ENCODE data around the gene NFIX. TPM values are rescaled to one million over a fixed set of nuclear protein-coding genes. Genes with fewer than 3 reads are reported as not detected.

Gene NFIX
- total and polyA plus RNA-seq, 9 of the 15 experiments (the other 6 are each of a cell fraction or from before 2014, with no cell fraction given), result 0.28 to 26.8 (median 5.4) TPM

DNA sequence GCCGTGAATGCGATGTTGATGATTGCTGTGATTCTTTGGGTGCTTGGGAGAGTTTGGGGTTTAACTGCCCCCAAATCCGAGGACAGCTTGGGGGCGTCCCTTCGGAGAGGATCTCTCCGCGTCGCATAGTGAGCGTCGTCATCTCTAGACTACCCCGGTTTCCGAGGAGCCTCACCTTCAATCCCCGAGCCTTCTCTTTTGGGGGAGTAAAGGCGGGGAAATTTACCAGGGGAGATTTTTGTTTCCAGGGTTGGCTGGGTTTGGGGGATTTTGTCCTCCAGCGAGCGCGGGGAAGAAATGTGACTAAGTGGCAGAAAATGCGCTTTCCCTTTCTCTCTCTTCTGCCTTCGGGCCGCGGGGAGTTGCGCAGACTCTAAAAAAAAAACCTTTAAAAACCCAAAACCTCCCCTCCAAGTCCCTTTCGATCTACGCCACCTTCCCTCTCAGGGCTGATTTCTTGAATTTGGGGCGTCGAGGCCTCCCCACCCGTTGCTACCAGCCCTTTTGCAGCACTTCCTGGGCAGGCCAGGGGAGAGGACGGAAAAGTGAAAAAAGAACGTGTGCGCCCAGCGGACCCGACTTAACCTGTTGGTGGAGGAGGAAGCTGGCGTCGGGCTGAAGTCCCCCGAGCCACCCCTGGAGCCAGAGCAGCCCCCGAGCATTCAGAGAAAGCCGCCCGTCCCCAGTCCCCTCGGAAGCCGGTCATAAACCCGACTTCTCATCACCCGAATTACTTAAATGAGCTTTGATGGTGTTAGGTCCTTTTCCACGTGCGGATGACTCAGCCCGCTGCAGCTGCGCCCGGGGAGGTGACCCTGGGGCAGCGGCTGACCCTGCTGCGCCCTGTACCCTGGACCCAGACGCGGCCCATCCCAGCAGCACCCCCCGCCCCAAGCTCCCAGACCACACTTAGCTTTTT lies 17.7 kb downstream of the NFIX start (continued):
- TF ChIP-seq ZBTB1 (CRISPR knock-in tag; IDR thresholded peaks at IDR 0.05; ENCODE audit: borderline replicate concordance, low read depth) (no peak), ZNF354B (CRISPR knock-in tag; IDR thresholded peaks at IDR 0.05) (no peak), FOS (IDR thresholded peaks at IDR 0.05; ENCODE audit: extremely low read depth, insufficient read length) (peak; percentile 49), ZNF766 (CRISPR knock-in tag; conservative IDR thresholded peaks at IDR 0.05) (no peak), HLTF (IDR thresholded peaks at IDR 0.05) (no peak), POLR2G (IDR thresholded peaks at IDR 0.05; ENCODE audit: low read depth, low read length) (peak; percentile 41; the same call in 1 of the 2 replicates), JUN (IDR thresholded peaks at IDR 0.05; ENCODE audit: borderline replicate concordance, low read depth, low read length) (peak; percentile 94), JUN (CRISPR knock-in tag; IDR thresholded peaks at IDR 0.05; ENCODE audit: borderline replicate concordance) (no peak), ADNP (tag; IDR thresholded peaks at IDR 0.05) (no peak), ZNF184 (CRISPR knock-in tag; IDR thresholded peaks at IDR 0.05) (no peak), CTBP1 (IDR thresholded peaks at IDR 0.05; ENCODE audit: borderline replicate concordance) (no peak), MCM2 (IDR thresholded peaks at IDR 0.05; ENCODE audit: low read depth) (no peak), NELFE (IDR thresholded peaks at IDR 0.05; ENCODE audit: insufficient read depth, insufficient read length) (no peak), MYC (IDR thresholded peaks at IDR 0.05; ENCODE audit: low read depth, low read length) (peak; percentile 70), MYC (CRISPR knock-in tag; IDR thresholded peaks at IDR 0.05; ENCODE audit: borderline replicate concordance, low read depth) (no peak), EGR1 (conservative IDR thresholded peaks at IDR 0.05) (no peak), RBFOX2 (IDR thresholded peaks at IDR 0.05; ENCODE audit: low read depth, low read length) (peak; percentile 56)
- TF ChIP-seq, protein P1, sequence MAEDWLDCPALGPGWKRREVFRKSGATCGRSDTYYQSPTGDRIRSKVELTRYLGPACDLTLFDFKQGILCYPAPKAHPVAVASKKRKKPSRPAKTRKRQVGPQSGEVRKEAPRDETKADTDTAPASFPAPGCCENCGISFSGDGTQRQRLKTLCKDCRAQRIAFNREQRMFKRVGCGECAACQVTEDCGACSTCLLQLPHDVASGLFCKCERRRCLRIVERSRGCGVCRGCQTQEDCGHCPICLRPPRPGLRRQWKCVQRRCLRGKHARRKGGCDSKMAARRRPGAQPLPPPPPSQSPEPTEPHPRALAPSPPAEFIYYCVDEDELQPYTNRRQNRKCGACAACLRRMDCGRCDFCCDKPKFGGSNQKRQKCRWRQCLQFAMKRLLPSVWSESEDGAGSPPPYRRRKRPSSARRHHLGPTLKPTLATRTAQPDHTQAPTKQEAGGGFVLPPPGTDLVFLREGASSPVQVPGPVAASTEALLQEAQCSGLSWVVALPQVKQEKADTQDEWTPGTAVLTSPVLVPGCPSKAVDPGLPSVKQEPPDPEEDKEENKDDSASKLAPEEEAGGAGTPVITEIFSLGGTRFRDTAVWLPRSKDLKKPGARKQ (CRISPR knock-in tag; IDR thresholded peaks at IDR 0.05), result no peak; the same call in 1 of the 2 replicates
- TF ChIP-seq, protein P2, sequence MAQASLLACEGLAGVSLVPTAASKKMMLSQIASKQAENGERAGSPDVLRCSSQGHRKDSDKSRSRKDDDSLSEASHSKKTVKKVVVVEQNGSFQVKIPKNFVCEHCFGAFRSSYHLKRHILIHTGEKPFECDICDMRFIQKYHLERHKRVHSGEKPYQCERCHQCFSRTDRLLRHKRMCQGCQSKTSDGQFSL (CRISPR knock-in tag; IDR thresholded peaks at IDR 0.05), result no peak
- TF ChIP-seq, protein P2 (tag; IDR thresholded peaks at IDR 0.05), result no peak
- TF ChIP-seq, protein P3, sequence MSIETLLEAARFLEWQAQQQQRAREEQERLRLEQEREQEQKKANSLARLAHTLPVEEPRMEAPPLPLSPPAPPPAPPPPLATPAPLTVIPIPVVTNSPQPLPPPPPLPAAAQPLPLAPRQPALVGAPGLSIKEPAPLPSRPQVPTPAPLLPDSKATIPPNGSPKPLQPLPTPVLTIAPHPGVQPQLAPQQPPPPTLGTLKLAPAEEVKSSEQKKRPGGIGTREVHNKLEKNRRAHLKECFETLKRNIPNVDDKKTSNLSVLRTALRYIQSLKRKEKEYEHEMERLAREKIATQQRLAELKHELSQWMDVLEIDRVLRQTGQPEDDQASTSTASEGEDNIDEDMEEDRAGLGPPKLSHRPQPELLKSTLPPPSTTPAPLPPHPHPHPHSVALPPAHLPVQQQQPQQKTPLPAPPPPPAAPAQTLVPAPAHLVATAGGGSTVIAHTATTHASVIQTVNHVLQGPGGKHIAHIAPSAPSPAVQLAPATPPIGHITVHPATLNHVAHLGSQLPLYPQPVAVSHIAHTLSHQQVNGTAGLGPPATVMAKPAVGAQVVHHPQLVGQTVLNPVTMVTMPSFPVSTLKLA (conservative IDR thresholded peaks at IDR 0.05), result peak; percentile 60 to 70; a peak in 2 of 4 replicates
